DOHH2 (cell line): ENCODE results near the gene UNG.

Source experiments
- CTCF ChIP-seq: fragments of 200-600 bp; sonication (generic); IDR thresholded peaks from one replicate; pipeline ENCODE4 v1.5.1; 2014; ENCODE audit warnings: antibody characterized with exemption, mild to moderate bottlenecking, low read depth, low read length; ENCODE audit not compliant: poor library complexity, severe bottlenecking
- EZH2phosphoT487 ChIP-seq: fragments of 200-600 bp; sonication (generic); IDR thresholded peaks from 2 replicates; pipeline ENCODE4 v1.6.1; 2017; ENCODE audit warnings: borderline replicate concordance, mild to moderate bottlenecking, antibody characterized with exemption, low read length, moderate library complexity, mixed read lengths

DNA sequence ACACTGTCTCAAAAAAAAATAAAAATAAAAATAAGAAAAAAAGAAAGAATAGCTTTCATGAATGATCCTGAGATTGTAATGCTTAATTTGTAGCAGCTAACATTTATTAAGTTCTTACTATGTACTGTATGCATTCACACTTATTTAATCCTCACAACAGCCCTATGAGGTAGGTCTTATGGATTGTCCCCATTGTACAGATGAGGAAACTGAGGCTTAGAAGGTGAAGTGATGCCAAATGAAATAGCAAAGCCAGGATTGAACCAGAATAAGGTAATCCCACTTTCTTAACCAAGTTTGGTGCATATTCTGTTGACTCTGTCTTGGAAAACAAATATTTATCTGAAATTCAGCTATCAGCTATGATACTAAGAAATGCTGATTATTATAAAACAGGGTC, 42.9 kb upstream of the UNG start:
- TF ChIP-seq CTCF (no peak), EZH2phosphoT487 (no peak)
